ENCODE results near the gene DLGAP1. TPM values are rescaled to one million over a fixed set of nuclear protein-coding genes. Genes with fewer than 3 reads are reported as not detected.

Gene DLGAP1
- total RNA-seq, 3 donors from 2014 or later (not counting 1 experiment from before 2014, with no cell fraction given), result not detected

DNA sequence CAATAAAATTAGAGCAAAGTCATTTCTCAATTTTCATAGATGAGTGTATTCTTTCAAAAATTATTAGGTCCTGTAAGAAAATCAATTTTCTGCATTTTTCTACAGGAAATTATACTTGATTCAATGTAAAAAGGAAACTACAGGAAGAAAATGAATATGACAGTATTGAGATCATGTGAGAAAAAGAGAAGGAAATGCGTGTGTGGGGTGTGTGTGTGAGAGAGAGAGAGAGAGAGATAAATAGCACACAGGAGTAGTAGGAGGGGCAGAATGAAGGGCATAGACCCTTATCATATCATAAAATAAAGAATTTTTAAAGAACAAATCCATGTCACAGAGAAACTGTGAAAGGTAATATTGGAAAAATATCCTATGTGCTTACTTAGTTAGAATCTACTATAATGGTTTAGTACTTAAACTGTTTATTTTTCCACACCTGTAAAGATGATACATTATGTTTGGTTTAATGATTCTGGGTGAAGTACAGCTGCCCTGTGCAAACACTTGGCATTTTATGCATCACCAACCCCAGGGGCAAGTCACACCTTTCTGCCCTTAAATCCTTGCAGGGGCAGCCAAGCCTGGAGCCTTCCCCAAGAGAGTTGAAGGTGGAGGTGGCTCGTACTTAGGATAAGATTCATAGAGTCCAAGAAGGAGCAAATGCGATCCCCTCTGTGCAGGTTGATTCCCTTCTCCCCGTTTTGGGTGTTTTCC lies 728.7 kb downstream of the DLGAP1 start:
- no peak overlapping the region for H3K4me3 Mint-ChIP-seq
- DNase-seq (no peak), ATAC-seq (no peak)
- H3K27ac Mint-ChIP-seq, result no peak overlapping the region
- TF ChIP-seq, protein P1, sequence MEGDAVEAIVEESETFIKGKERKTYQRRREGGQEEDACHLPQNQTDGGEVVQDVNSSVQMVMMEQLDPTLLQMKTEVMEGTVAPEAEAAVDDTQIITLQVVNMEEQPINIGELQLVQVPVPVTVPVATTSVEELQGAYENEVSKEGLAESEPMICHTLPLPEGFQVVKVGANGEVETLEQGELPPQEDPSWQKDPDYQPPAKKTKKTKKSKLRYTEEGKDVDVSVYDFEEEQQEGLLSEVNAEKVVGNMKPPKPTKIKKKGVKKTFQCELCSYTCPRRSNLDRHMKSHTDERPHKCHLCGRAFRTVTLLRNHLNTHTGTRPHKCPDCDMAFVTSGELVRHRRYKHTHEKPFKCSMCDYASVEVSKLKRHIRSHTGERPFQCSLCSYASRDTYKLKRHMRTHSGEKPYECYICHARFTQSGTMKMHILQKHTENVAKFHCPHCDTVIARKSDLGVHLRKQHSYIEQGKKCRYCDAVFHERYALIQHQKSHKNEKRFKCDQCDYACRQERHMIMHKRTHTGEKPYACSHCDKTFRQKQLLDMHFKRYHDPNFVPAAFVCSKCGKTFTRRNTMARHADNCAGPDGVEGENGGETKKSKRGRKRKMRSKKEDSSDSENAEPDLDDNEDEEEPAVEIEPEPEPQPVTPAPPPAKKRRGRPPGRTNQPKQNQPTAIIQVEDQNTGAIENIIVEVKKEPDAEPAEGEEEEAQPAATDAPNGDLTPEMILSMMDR (IDR thresholded peaks at IDR 0.05), result no peak
- H3K36me3 Mint-ChIP-seq, result no peaks in the 10 kb centered on the region
- 62% methylated on average over 4 of the region's 4 CpGs for WGBS (ENCODE audit: insufficient coverage)
- Histone ChIP-seq H3K27me3 (ENCODE audit: control insufficient read depth, insufficient read depth, low read length) (peaks cover 2% of the 10 kb centered on the region), H3K27ac (ENCODE audit: low read length) (no peak overlapping the region), H3K4me1 (ENCODE audit: control insufficient read depth, insufficient read depth, low read length) (no peaks in the 10 kb centered on the region), H3K36me3 (ENCODE audit: control insufficient read depth, insufficient read depth, low read length) (no peaks in the 10 kb centered on the region), H3K9me3 (ENCODE audit: control insufficient read depth, insufficient read depth, low read length) (no peaks in the 10 kb centered on the region), H3K4me3 (ENCODE audit: low read length) (no peak overlapping the region)
- H3K4me1 Mint-ChIP-seq, result peaks cover 0 to 6% of the 10 kb centered on the region in 2 donors
- intact Hi-C loops (cut with micrococcal nuclease), result no loop called here
- no peaks in the 10 kb centered on the region for H3K9me3 Mint-ChIP-seq
- peaks cover 13 to 14% of the 10 kb centered on the region in 2 donors for H3K27me3 Mint-ChIP-seq (ENCODE audit: low read depth in 2 of 2)

- no peak for ATAC-seq
- Mint-ChIP-seq H3K36me3 (no peaks in the 10 kb centered on the region), H3K27me3 (ENCODE audit: low read depth in 2 of 2) (peaks cover 13 to 14% of the 10 kb centered on the region in 2 donors), H3K27ac (no peak overlapping the region), H3K4me3 (no peak overlapping the region), H3K9me3 (no peaks in the 10 kb centered on the region), H3K4me1 (peaks cover 0 to 6% of the 10 kb centered on the region in 2 donors)
- Histone ChIP-seq H3K36me3 (ENCODE audit: control insufficient read depth, insufficient read depth, low read length) (no peaks in the 10 kb centered on the region), H3K4me3 (ENCODE audit: low read length) (no peak overlapping the region), H3K4me1 (ENCODE audit: control insufficient read depth, insufficient read depth, low read length) (no peaks in the 10 kb centered on the region), H3K27ac (ENCODE audit: low read length) (no peak overlapping the region), H3K27me3 (ENCODE audit: control insufficient read depth, insufficient read depth, low read length) (peaks cover 2% of the 10 kb centered on the region), H3K9me3 (ENCODE audit: control insufficient read depth, insufficient read depth, low read length) (no peaks in the 10 kb centered on the region)
- intact Hi-C loops (cut with micrococcal nuclease), result no loop called here
- DNase-seq, result no peak
- WGBS (ENCODE audit: insufficient coverage), result 100% methylated on average over 1 of the region's 2 CpGs
- TF ChIP-seq, protein P1 (IDR thresholded peaks at IDR 0.05), result no peak
These were observed 730.0 kb downstream of the DLGAP1 start for GRCh38 chr18:3725115-3725514.

- Mint-ChIP-seq H3K4me1 (peaks cover 0 to 6% of the 10 kb centered on the region in 2 donors), H3K9me3 (no peaks in the 10 kb centered on the region), H3K27me3 (ENCODE audit: low read depth in 2 of 2) (peaks cover 10 to 13% of the 10 kb centered on the region in 2 donors), H3K27ac (no peak overlapping the region), H3K4me3 (no peak overlapping the region), H3K36me3 (no peaks in the 10 kb centered on the region)
- no peak overlapping the region for H3K4me3 ChIP-seq (ENCODE audit: low read length)
- no peak for DNase-seq
- H3K27me3 ChIP-seq (ENCODE audit: control insufficient read depth, insufficient read depth, low read length), result peaks cover 2% of the 10 kb centered on the region
- intact Hi-C loops (cut with micrococcal nuclease), result no loop called here
- TF ChIP-seq, protein P1 (IDR thresholded peaks at IDR 0.05), result no peak
- ATAC-seq, result no peak
- H3K9me3 ChIP-seq (ENCODE audit: control insufficient read depth, insufficient read depth, low read length), result no peaks in the 10 kb centered on the region
- no peak overlapping the region for H3K27ac ChIP-seq (ENCODE audit: low read length)
- H3K4me1 ChIP-seq (ENCODE audit: control insufficient read depth, insufficient read depth, low read length), result no peaks in the 10 kb centered on the region
- H3K36me3 ChIP-seq (ENCODE audit: control insufficient read depth, insufficient read depth, low read length), result no peaks in the 10 kb centered on the region
These were observed 731.6 kb downstream of the DLGAP1 start for GRCh38 chr18:3723554-3723953.
